Hematopoietic multipotent progenitor cell treated with erythropoietin and hydrocortisone succinate and interleukin-3 and kit ligand, for 15 days (in vitro differentiated cells): ENCODE data around the gene FOXO6.

Experiments
- DNase-seq: peaks from one replicate; pipeline ENCODE4 v3.0.0-alpha.2; 2015; ENCODE audit warnings: low spot score

The FOXO6 gene

DNA sequence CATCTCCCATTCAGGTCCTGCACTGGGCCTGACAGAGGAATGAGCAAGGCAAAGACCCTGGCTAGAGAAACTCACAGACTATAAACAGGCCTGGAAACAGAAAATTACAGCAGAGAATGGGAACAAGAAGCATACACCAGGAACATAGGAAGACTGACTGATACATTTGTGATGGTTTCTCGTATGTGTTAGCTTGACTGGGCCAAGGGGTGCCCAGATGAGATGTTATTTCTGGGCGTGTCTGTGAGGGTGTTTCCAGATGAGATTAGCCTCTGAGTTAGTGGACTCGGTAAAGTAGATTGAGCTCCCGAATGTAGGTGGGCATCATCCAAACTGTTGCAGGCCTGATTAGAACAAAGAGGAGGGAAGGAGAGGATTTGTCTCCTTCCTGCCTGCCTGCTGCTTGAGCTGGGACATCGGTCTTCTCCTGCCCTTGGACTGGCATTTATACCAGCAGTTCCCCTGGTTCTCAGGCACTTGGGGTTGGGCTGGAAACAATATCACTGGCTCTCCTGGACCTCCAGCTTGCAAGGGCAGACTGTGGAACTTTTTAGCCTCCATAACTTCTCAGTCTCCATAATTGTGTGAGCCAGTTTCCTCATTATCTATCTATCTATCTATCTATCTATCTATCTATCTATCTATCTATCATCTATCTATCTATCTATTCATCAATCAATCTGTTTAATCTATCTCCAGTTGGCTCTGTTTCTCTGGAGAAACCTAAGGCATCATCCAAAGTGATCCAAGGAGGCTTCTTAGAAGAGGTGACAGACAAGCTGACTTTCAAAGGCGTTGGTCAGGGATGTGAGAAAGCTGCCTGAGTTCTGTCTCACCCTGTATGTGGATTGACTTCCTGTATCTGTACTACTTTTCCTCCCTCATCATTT, 9.7 kb upstream of the FOXO6 start:
- no peak for DNase-seq

DNA sequence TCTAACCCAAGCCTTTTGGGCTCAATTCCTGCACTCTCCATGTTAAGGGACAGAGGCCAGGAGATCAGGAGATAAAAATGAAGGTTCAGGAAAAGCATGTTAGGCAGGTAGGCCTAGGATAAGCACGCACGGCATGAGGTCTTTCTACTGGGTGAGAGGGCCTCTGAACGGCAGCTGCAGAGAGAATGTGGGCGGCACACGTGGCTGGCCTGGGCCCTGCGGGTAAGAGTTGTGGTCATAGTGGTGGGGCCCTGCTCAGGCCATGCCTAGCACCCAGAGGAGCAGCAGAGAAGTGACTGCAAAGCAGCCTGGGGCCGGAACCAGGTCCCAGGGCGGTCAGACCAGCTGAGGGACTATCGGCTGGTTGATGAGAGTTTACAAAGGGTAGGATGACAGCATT, 7.5 kb upstream of the FOXO6 start:
- DNase-seq, result no peak

DNA sequence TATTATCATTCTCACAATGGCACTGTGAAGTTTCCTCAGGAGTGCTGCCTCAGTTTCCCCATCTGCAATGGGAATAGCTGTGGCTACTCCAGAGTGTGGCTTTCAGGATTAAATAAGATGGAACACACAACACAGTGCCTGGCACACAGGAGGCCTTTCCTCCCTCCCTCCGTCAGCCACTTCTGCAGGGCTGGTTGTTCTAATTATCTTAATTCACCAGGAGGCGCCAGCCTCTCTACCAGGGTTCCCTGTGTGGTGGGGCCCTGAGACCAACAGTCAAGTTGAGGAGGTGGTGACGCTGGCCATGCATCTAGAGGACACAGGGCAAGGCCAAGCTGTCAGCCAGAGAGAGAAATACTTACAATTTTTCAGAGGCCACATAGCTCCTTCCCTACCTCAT, 6.3 kb upstream of the FOXO6 start:
- DNase-seq, result no peak

DNA sequence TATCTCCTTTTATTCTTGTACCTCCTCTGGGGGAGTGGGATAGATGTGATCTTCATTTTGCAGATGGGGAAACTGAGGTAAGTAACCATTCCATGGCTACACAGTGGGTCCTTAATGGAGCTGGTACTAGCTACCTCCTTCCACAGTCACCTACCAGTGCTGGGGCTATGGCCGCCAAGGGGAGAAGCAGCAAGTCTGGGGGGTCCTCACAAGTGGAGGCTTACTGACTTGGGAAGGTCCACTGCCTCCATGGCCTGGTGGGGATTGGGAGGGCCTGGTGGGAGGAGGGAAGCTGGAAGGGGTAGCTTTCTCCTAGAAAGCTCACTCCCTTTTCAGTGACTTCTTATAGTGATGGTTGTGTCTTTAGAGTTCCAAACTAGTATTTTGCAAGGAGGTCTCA, 5.9 kb upstream of the FOXO6 start:
- DNase-seq, result no peak

DNA sequence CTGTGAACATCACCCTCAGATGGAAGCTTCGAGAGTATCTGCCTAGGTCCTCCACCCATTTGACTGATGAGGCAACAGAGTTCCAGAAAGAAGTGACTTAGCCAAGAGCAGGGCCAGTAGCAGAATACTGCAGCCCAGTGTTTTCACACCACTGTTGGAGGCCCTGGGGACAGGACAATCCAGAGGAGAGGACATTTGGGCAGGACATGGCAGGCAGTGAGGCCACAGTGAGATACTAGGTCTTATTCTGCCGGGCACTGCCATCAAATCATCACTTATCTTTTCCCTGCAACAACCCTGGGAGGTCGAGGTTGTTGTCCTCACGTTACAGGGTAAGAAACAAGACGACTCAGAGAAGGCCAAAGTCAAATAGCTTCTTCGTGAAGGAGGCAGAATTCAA, 5.5 kb upstream of the FOXO6 start:
- no peak for DNase-seq

DNA sequence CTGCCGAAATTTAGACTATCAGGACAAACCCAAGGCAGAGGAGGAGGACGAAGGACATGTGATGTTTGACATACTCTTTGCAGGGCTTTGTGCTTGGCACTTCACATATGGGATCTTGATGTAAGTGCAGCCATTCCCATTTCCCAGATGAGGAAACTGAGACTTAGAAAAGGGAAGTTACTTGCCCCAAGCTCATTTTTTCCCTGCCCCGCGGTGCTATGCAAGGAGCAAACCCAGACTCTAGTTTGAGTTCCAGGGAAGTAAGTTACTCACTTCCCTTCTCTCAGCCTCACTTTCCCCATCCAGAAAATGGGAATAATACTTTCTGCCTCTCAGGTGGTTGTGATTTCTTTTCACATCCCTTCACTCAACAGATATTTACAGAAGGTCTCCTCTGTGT, 4.5 kb upstream of the FOXO6 start:
- no peak for DNase-seq

DNA sequence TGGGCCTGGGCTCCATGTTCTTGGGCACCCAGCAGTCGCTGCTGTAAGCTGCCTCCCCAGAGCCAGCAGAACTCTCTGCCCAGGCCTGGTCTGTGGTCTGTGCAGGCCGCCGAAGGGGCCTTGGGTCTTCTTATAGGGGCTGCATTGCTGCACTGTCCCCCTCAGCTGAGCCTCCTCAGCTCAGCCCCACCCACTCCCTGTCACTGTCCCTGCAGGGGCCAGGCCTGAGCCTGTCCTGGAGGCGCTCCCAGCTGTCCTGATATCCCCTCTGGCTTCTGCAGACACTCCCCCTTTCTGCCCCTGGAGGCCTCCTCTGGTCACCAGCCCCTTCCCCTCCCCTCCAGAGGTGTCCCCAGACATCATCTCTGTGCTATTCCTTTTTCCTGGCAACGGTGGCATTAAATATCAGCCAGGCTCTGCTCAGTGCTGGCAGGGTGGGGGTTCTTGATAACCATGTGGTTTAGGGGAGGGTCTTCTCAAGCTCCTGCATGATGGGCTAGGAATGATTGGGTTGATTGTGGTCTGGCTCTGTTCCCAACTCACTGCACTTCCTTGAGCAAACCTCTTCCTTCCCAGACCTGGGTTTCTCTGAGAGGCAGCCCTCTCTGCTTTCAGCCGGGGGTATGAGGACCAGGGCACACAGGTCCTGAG, 3.7 kb upstream of the FOXO6 start:
- DNase-seq, result no peak

DNA sequence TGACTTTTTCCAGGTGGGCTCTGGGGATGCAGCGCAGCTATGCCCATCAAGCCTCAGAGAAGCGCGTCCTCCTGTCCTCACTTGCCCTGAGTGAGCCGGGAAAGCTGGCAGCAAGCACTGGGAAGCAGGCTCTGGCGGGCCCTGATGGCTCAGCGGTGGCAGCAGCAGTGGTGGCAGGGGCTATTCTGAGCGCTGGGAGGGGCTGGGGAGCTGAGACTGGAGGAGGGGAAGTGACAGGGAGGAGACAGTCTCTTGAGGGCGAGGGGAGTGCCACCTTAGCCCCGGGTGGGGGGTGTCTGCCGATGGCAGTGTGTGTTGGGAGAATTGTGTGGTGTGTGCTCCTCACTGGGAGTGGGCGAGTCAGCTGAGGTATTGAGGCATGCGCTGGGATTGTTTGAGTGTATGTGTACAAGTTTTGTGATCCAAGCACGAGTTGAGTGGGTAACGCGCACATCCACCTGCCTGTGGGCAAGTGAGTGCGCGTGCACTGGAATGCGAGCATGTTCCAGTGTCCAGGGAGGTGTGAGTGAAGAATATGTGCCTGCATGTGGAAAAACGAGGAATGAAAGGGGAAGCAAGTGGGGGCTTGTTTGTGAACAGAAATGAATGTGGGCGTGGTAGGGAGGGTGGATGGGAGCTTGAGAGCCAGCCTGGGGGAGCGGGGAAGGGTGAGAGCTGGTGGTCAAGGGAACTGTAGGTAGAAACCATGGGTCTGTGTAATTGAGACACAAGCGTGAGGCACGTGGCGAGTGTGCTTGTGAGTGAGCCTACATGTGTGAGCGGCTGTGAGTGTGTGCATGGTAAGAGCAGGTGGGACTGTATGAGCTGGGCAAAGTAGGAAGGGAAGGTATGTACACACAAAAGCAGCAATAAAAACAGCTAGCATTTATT, 2.9 kb upstream of the FOXO6 start:
- no peak for DNase-seq

DNA sequence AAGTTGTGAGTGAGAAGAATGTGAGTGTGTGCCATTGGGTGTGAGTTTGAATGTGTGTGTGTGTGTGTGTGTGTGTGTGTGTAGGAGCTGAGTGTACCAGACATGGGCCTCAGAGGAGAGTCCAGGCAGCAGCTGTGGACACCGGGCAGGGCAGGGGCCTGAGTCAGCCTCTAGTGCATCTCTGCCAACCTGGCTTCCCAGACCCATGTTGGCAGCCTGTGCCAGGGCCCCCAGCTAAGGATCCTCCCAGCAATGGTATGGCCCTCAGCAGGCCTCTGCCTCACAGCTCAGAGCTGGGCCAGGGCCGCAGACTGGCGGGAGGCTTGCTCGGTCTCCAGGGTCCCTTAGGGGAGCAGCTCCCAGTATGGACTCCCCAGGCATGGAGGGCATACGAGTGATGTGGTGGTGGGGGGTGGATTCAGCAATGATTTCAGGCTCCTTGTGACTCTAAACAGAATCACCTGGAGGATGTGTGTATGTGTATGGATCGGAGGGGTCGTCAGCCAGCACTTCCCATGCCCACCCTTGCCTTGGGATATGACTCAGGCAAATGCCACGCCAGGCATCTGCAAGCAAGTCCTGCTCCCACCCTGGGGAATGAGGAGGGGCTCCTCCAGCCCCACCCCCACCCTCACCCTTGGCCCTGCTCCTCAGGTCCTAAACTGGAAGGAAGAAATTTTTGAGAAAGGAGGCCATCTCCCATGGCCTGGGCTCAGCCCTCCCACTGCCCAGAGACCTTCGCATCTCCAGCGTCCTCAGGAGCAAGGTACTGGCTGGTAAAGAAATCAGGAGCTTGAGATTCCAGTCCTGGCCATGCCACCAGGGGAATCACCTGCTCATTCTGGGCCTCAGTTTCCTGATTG, 1.8 kb upstream of the FOXO6 start:
- DNase-seq, result no peak

DNA sequence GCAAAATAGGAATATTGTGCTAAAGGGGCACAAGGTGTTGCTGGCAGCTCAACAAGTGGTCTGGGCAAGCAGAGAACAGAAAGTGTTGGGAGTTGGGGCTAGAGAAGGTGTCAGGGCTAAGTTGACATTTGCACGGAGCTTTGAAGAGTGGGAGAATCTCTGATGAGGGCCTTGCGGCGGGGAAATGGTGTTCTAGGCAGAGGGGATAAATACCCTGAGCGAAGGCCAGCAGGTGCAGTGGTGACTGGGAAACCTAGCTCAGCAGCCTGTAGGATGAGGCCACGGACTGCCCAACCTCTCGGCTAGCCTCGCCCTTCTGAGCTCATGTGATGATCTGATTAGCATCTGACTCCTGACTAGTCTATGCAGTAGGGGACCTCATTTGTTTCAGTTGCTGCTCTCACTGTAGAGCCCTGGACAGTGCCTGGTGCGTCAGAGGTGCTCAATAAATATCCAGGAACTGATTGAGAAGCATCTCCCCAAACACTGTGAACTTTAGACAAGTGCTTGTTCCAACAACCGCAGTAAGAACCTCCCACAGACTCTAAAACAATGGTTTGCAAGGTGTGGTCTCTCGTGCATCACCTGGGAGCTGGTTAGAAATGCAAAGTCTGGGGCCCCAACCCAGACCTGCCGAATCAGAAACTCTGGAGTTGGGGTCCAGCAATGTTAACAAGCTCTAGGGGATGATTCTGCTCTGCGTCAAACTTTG, 1.0 kb upstream of the FOXO6 start:
- DNase-seq, result no peak

DNA sequence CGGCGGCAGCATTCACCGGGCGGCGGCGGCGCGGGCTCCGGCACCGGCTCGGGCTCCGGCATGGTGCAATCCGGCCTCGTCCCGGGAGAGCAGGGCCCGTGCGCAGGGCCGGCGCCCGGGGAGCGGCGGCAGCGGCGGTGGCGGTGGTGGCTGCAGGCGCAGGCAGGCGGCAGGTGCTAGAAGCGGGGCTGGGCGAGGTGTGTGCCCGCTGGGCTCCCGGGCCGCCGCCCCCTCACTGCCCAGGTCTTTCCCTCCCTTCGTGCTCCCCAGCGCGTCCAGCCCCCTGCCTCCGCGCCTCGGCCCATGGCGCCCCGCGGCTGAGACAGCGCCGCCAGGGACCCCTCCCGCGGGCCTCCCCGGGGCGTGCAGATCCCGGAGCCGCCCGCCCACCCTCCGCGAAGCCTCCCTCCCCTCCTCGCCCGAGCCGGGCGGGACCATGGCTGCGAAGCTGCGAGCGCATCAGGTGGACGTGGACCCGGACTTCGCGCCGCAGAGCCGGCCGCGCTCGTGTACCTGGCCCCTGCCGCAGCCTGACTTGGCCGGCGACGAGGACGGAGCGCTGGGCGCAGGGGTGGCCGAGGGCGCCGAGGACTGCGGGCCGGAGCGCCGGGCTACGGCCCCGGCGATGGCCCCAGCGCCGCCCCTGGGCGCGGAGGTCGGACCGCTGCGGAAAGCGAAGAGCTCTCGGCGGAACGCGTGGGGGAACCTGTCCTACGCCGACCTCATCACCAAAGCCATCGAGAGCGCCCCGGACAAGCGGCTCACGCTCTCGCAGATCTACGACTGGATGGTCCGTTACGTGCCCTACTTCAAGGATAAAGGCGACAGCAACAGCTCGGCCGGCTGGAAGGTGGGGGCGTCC, 492 bp downstream of the FOXO6 start:
- DNase-seq, result no peak

DNA sequence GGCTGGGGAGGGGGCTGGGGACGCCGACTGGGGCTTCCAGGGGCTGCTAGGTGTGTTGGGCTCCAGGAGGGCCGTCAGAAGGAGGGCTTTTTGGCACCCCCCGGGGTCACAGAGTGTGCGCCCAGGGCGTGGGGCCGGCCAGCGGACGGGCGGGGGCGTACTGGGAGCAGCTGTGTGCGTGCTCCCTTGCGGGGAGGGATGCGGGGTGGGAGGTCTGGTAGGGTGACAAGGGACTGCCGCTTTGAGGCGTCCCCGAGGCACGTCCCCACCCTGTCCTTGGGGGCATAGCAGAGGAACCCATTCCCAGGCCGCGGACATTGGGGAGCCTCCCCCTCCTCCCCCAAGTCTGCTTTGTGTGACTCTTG, 1.1 kb downstream of the FOXO6 start:
- no peak for DNase-seq

DNA sequence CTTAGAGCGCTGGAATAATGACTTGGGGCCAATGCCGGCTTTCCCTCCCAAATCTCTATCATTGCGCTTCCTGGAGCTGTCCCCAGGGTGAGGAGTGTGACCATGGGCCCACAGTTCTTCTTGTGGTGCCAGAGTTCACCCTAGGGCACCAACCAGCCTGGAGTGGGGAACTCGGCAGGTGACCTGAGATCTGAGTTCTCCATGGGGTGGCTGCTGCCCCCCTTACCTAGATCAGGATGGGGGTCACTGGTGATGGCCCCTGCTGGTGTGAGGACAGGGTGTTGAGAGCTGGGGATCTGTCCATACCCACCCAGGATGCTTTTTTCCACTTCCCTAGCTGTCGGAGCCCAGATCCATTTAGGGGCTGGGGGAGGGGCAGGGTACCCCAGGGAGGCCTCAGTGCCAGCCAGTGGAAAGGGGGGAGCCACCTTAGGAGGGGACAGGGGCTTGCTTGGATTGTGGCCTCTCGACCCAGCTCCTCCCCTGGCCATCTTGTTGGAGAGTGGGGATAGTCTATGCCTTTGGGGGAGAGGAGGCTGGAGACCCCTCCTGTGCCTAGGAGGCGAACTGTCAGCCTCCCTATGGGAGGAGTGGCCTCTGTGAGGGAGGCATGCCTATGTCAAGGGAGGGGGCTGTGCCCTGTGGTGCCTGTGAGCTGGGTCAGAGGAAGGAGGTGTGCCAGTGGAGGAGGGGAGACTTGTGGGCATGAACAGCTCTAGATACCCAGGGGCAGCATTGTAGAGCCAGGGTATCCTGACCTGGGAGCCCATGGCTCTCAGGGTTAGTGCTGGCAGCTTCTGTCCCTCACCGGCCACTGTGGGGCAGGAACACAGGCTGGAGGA, 1.7 kb downstream of the FOXO6 start:
- DNase-seq, result no peak

DNA sequence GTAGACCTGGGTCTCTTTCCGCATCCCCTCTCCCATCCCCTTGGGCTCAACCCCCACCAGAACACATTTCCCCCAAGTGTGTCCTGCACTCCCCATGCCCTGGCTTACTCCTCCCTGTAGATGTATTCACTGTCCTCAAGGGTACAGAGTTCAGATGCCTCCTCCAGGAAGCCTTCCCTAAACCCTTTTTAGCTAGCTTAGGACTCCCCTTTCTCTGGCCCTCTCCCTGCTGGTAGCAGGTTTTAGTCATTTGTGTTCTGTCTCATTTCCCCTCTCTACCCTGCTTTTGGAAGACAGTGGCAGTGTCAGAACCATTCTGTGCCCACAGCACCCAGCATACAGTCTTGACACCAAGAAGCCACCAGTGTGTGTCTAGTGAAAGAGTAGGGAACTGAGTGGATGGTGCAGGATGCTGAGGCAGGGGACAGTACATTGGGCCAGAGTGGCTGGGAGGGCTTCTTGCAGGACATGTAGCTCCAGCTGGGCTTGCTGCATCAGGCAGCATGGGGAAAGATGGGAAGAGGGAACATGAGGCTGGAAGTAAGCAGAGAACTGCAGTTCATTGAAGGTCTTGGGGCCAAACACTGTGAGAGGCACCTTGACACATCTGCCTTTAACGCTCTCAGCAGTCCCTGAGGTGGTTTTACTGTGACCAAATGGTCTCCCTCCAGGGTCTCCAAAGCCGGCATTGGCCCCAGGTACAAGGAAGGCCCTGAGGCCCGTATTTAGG, 2.5 kb downstream of the FOXO6 start:
- DNase-seq, result no peak

DNA sequence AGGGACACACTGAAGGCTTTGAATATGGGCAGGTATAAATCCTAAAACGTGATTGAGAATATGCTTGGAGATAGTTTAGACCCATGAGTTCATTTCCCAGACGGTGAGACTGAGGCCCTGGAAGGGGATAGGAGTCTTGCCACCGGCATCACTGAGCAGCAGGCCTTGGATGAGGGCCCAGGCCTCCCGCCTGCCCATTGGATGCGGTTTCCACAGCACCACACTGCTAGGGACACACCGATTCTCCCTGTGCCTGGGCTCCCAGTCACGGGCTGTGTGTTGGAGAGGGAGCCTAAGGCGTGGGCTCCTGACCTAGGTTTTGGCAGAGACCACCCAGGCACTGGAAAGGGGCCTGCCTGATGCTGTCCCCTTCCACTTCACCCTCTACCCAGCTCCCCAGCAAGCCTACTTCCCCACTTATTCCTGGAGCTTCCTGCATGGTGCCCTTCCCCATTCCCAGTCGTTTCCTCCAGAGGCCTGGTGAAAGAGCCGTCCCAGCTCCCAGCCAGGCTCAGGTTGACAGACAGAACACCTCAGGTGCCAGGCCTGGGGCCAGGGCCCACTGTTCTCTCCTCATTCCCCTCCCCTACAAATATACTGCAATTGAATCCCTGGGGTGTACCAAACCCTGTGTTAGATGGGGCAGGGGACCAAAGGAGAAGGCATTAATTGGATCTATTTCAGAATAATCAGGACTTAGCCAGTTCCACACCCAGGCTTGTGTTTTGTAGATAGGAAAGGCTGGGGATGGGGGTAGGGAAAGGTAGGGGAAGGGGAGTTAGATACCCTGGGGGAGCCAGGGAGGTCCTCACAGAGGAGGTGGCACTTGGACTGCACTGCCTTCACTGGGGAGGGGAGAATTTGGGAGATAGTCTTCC, 3.4 kb downstream of the FOXO6 start:
- no peak for DNase-seq

DNA sequence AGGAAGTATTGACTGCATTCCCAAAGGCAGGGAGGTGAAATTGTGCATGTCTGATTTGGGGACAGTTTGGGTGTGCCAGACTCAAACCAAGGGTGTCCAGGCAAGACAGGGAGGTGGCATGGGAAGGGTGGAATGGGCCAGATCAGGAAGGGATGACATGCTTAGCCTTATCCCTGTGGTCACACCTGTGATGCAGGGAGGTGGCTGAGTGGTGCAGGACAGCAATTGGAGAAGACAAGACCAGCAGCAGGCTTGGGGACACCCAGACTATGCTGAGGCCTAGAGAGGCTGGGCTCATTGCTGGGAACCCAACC, 4.0 kb downstream of the FOXO6 start:
- no peak for DNase-seq

DNA sequence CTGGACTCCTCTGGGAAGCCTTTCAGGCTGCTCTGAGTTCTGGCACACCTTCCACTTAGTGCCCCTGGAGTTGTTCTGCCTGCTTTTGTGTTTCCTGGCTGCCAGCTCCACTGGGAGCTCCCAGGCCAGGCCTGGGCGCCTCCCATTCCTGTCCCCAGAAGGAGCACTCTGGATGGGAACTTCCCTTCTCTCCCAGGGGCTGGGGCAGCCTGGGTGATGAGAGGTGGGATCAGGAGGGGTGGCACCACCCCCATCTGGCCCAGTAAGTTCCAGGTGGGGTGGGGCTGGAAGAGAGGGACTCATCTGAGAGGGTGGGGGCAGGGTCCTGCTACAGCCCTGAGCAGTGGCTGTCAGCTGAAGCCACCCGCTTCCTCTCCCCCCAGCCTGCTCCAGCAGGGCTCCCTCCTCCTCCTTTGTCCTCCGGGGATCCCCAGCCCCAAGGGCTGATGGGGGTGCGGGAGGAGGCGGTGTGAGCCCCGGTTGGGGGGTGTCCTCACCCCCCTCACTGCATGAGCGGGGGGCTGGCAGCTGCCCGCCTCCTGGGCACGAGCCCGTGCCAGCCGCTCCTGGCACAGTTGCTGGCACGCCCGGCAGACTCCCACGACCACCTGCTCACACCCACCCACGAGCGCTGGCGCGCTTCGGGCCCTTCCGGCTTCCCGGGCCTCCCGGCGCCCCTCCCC, 4.7 kb downstream of the FOXO6 start:
- no peak for DNase-seq
